ENCODE measurements around the gene CYTH4. TPM values are rescaled to one million over a fixed set of nuclear protein-coding genes. Genes with fewer than 3 reads are reported as not detected.

CYTH4 gene
- total RNA-seq, 2 experiments from 2014 or later: 97.8 to 123 TPM

GRCh38 chr22:37337204-37337943 is 55.1 kb downstream of the CYTH4 start:
- ATAC-seq: no peak
- H3K36me3 Mint-ChIP-seq: no peaks in the 10 kb centered on the region
- peaks cover 2% of the 10 kb centered on the region for H3K4me1 Mint-ChIP-seq
- H3K4me3 Mint-ChIP-seq: no peak overlapping the region
- no peaks in the 10 kb centered on the region for H3K9me3 Mint-ChIP-seq (ENCODE audit: low read depth)
- no peak overlapping the region for H3K27ac Mint-ChIP-seq
- peaks cover 69% of the 10 kb centered on the region for H3K27me3 Mint-ChIP-seq
- CTCF ChIA-PET: interaction anchor here (0.9 to 1.0 kb wide), 2 partner anchors 21 to 230 kb away, joined by 3 to 4 read pairs; no protein-coding TSS in a partner anchor
- no peak for DNase-seq

GRCh38 chr22:37338539-37339246 is 56.4 kb downstream of the CYTH4 start:
- Mint-ChIP-seq H3K4me1 (peaks cover 2% of the 10 kb centered on the region), H3K27me3 (peaks cover 55% of the 10 kb centered on the region), H3K27ac (no peak overlapping the region), H3K9me3 (ENCODE audit: low read depth) (no peaks in the 10 kb centered on the region), H3K36me3 (no peaks in the 10 kb centered on the region), H3K4me3 (no peak overlapping the region)
- ATAC-seq: no peak
- CTCF ChIA-PET: no interaction called here
- DNase-seq: no peak

- H3K9me3 Mint-ChIP-seq (ENCODE audit: low read depth): no peaks in the 10 kb centered on the region
- DNase-seq (no peak), ATAC-seq (no peak)
- no peaks in the 10 kb centered on the region for H3K4me1 Mint-ChIP-seq
- no peaks in the 10 kb centered on the region for H3K36me3 Mint-ChIP-seq
- H3K27me3 Mint-ChIP-seq: peaks cover 39% of the 10 kb centered on the region
- CTCF ChIA-PET: interaction anchor here (0.7 to 1.2 kb wide), 2 partner anchors 23 to 41 kb away, joined by 3 read pairs; no protein-coding TSS in a partner anchor
- H3K27ac Mint-ChIP-seq: no peak overlapping the region
- no peak overlapping the region for H3K4me3 Mint-ChIP-seq
These were observed 58.3 kb downstream of the CYTH4 start for GRCh38 chr22:37340331-37341262.

GRCh38 chr22:37342065-37342464 is 59.8 kb downstream of the CYTH4 start:
- CTCF ChIA-PET: no interaction called here

GRCh38 chr22:37343348-37343747 is 61.0 kb downstream of the CYTH4 start:
- Mint-ChIP-seq H3K4me3 (no peak overlapping the region), H3K36me3 (no peaks in the 10 kb centered on the region), H3K4me1 (no peaks in the 10 kb centered on the region), H3K9me3 (ENCODE audit: low read depth) (no peaks in the 10 kb centered on the region), H3K27ac (no peak overlapping the region), H3K27me3 (peaks cover 14% of the 10 kb centered on the region)
- ATAC-seq (no peak), DNase-seq (no peak)
- CTCF ChIA-PET: no interaction called here

More at GRCh38 chr22:37342065-37342464, 59.8 kb downstream of the CYTH4 start:
- no peaks in the 10 kb centered on the region for H3K4me1 Mint-ChIP-seq
- DNase-seq (no peak), ATAC-seq (no peak)
- H3K27me3 Mint-ChIP-seq: peaks cover 26% of the 10 kb centered on the region
- no peak overlapping the region for H3K4me3 Mint-ChIP-seq
- no peak overlapping the region for H3K27ac Mint-ChIP-seq
- no peaks in the 10 kb centered on the region for H3K9me3 Mint-ChIP-seq (ENCODE audit: low read depth)
- H3K36me3 Mint-ChIP-seq: no peaks in the 10 kb centered on the region

- H3K4me1 Mint-ChIP-seq: no peaks in the 10 kb centered on the region
- H3K27ac Mint-ChIP-seq: no peak overlapping the region
- CTCF ChIA-PET: no interaction called here
- ATAC-seq (no peak), DNase-seq (no peak)
- H3K27me3 Mint-ChIP-seq: peaks cover 12% of the 10 kb centered on the region
- H3K9me3 Mint-ChIP-seq (ENCODE audit: low read depth): no peaks in the 10 kb centered on the region
- no peaks in the 10 kb centered on the region for H3K36me3 Mint-ChIP-seq
- no peak overlapping the region for H3K4me3 Mint-ChIP-seq
These were observed 61.8 kb downstream of the CYTH4 start for GRCh38 chr22:37343863-37344734.

- Mint-ChIP-seq H3K27ac (no peak overlapping the region), H3K27me3 (peaks cover 11% of the 10 kb centered on the region), H3K36me3 (no peaks in the 10 kb centered on the region), H3K4me1 (no peaks in the 10 kb centered on the region), H3K4me3 (no peak overlapping the region), H3K9me3 (ENCODE audit: low read depth) (no peaks in the 10 kb centered on the region)
- ATAC-seq (peak; percentile 23), DNase-seq (no peak)
- CTCF ChIA-PET: no interaction called here
These were observed 62.6 kb downstream of the CYTH4 start for GRCh38 chr22:37344735-37345449.

- Mint-ChIP-seq H3K4me3 (no peak overlapping the region), H3K27ac (no peak overlapping the region), H3K36me3 (no peaks in the 10 kb centered on the region), H3K27me3 (peaks cover 7% of the 10 kb centered on the region), H3K9me3 (ENCODE audit: low read depth) (no peaks in the 10 kb centered on the region), H3K4me1 (no peaks in the 10 kb centered on the region)
- DNase-seq (no peak), ATAC-seq (no peak)
- CTCF ChIA-PET: no interaction called here
These were observed 63.7 kb downstream of the CYTH4 start for GRCh38 chr22:37345863-37346504.

GRCh38 chr22:37346505-37346895 is 64.2 kb downstream of the CYTH4 start:
- CTCF ChIA-PET: no interaction called here
- Mint-ChIP-seq H3K27ac (no peak overlapping the region), H3K36me3 (no peaks in the 10 kb centered on the region), H3K27me3 (peaks cover 7% of the 10 kb centered on the region), H3K4me3 (no peak overlapping the region), H3K9me3 (ENCODE audit: low read depth) (no peaks in the 10 kb centered on the region), H3K4me1 (no peaks in the 10 kb centered on the region)
- DNase-seq (no peak), ATAC-seq (no peak)

GRCh38 chr22:37349043-37349814 is 66.9 kb downstream of the CYTH4 start:
- ATAC-seq: no peak
- CTCF ChIA-PET: no interaction called here
- Mint-ChIP-seq H3K27me3 (peaks cover 2% of the 10 kb centered on the region), H3K9me3 (ENCODE audit: low read depth) (no peaks in the 10 kb centered on the region), H3K4me1 (no peaks in the 10 kb centered on the region), H3K36me3 (no peaks in the 10 kb centered on the region), H3K27ac (no peak overlapping the region), H3K4me3 (no peak overlapping the region)
- DNase-seq: no peak

- H3K27ac Mint-ChIP-seq: no peak overlapping the region
- no peaks in the 10 kb centered on the region for H3K9me3 Mint-ChIP-seq (ENCODE audit: low read depth)
- H3K4me1 Mint-ChIP-seq: no peaks in the 10 kb centered on the region
- CTCF ChIA-PET: interaction anchor here (0.8 kb wide), 1 partner anchor 329 kb away, joined by 3 read pairs; no protein-coding TSS in a partner anchor
- H3K27me3 Mint-ChIP-seq: peaks cover 2% of the 10 kb centered on the region
- ATAC-seq (no peak), DNase-seq (no peak)
- H3K36me3 Mint-ChIP-seq: no peaks in the 10 kb centered on the region
- H3K4me3 Mint-ChIP-seq: no peak overlapping the region
These were observed 68.9 kb downstream of the CYTH4 start for GRCh38 chr22:37351232-37351631.
